ENCODE results near the gene DLGAP4.

Gene DLGAP4

GRCh38 chr20:36342331-36343120 is 36.4 kb downstream of the DLGAP4 start:
- 89 to 91% methylated on average over 8 of the region's 8 CpGs for WGBS, 2 experiments
- Histone ChIP-seq H3K4me3 (ENCODE audit: insufficient read depth, low read depth, low read length) (no peak overlapping the region), H3K36me3 (ENCODE audit: control insufficient read depth, insufficient read depth, low read length) (no peaks in the 10 kb centered on the region), H3K4me1 (ENCODE audit: control insufficient read depth, insufficient read depth, low read length) (no peaks in the 10 kb centered on the region), H3K9me3 (ENCODE audit: control insufficient read depth, low read length) (no peaks in the 10 kb centered on the region), H3K27me3 (ENCODE audit: control insufficient read depth, insufficient read depth, low read length, poor library complexity, severe bottlenecking) (no peaks in the 10 kb centered on the region), H3K27ac (ENCODE audit: insufficient read depth, low read depth, low read length, poor library complexity, severe bottlenecking) (no peak overlapping the region)

DNA sequence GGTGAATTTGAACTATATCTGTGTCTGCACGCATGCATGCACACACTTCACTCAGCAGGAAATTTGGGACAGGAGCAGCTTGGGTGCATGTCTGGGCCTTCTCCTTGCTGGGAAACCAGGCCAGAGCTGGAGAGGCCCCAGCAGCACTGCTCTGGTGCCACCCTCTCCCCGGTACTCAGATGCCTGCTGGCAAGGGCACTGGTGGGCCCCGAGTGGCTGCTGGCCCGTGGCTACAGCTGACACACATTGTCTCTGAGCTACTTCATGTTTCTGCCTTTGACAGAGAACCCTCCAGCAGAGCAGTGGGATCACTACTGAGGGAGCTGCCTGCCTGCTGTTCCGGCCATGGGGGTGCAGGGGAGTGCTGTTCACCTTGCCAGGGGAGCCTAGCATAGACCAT is 37.5 kb downstream of the DLGAP4 start:
- Histone ChIP-seq H3K4me3 (ENCODE audit: insufficient read depth, low read depth, low read length) (no peak overlapping the region), H3K36me3 (ENCODE audit: control insufficient read depth, insufficient read depth, low read length) (no peaks in the 10 kb centered on the region), H3K27ac (ENCODE audit: insufficient read depth, low read depth, low read length, poor library complexity, severe bottlenecking) (no peak overlapping the region), H3K4me1 (ENCODE audit: control insufficient read depth, insufficient read depth, low read length) (no peaks in the 10 kb centered on the region), H3K9me3 (ENCODE audit: control insufficient read depth, low read length) (no peaks in the 10 kb centered on the region), H3K27me3 (ENCODE audit: control insufficient read depth, insufficient read depth, low read length, poor library complexity, severe bottlenecking) (no peaks in the 10 kb centered on the region)
- 85 to 90% methylated on average over 5 of the region's 5 CpGs for WGBS, 2 experiments

GRCh38 chr20:36344517-36345132 is 38.5 kb downstream of the DLGAP4 start:
- Histone ChIP-seq H3K4me1 (ENCODE audit: control insufficient read depth, insufficient read depth, low read length) (no peaks in the 10 kb centered on the region), H3K27ac (ENCODE audit: insufficient read depth, low read depth, low read length, poor library complexity, severe bottlenecking) (no peak overlapping the region), H3K27me3 (ENCODE audit: control insufficient read depth, insufficient read depth, low read length, poor library complexity, severe bottlenecking) (no peaks in the 10 kb centered on the region), H3K4me3 (ENCODE audit: insufficient read depth, low read depth, low read length) (no peak overlapping the region), H3K36me3 (ENCODE audit: control insufficient read depth, insufficient read depth, low read length) (no peaks in the 10 kb centered on the region), H3K9me3 (ENCODE audit: control insufficient read depth, low read length) (no peaks in the 10 kb centered on the region)
- WGBS, 2 experiments = 37 to 39% methylated on average over 4 of the region's 4 CpGs

- 94 to 95% methylated on average over 3 of the region's 3 CpGs for WGBS, 2 experiments
- H3K4me1 ChIP-seq (ENCODE audit: control insufficient read depth, insufficient read depth, low read length) = no peaks in the 10 kb centered on the region
- no peaks in the 10 kb centered on the region for H3K9me3 ChIP-seq (ENCODE audit: control insufficient read depth, low read length)
- H3K4me3 ChIP-seq (ENCODE audit: insufficient read depth, low read depth, low read length) = no peak overlapping the region
- no peaks in the 10 kb centered on the region for H3K27me3 ChIP-seq (ENCODE audit: control insufficient read depth, insufficient read depth, low read length, poor library complexity, severe bottlenecking)
- H3K27ac ChIP-seq (ENCODE audit: insufficient read depth, low read depth, low read length, poor library complexity, severe bottlenecking) = no peak overlapping the region
- no peaks in the 10 kb centered on the region for H3K36me3 ChIP-seq (ENCODE audit: control insufficient read depth, insufficient read depth, low read length)
These were observed 40.1 kb downstream of the DLGAP4 start for GRCh38 chr20:36346256-36346655.

- Histone ChIP-seq H3K36me3 (ENCODE audit: control insufficient read depth, insufficient read depth, low read length) (no peaks in the 10 kb centered on the region), H3K9me3 (ENCODE audit: control insufficient read depth, low read length) (no peaks in the 10 kb centered on the region), H3K27me3 (ENCODE audit: control insufficient read depth, insufficient read depth, low read length, poor library complexity, severe bottlenecking) (no peaks in the 10 kb centered on the region), H3K27ac (ENCODE audit: insufficient read depth, low read depth, low read length, poor library complexity, severe bottlenecking) (no peak overlapping the region), H3K4me3 (ENCODE audit: insufficient read depth, low read depth, low read length) (no peak overlapping the region), H3K4me1 (ENCODE audit: control insufficient read depth, insufficient read depth, low read length) (peaks cover 9% of the 10 kb centered on the region)
- WGBS, 2 experiments = 92 to 94% methylated on average over 15 to 16 of the region's 16 CpGs
These were observed 43.4 kb downstream of the DLGAP4 start for GRCh38 chr20:36349384-36350170.

- Histone ChIP-seq H3K27ac (ENCODE audit: insufficient read depth, low read depth, low read length, poor library complexity, severe bottlenecking) (no peak overlapping the region), H3K4me1 (ENCODE audit: control insufficient read depth, insufficient read depth, low read length) (peaks cover 9% of the 10 kb centered on the region), H3K9me3 (ENCODE audit: control insufficient read depth, low read length) (no peaks in the 10 kb centered on the region), H3K27me3 (ENCODE audit: control insufficient read depth, insufficient read depth, low read length, poor library complexity, severe bottlenecking) (no peaks in the 10 kb centered on the region), H3K36me3 (ENCODE audit: control insufficient read depth, insufficient read depth, low read length) (no peaks in the 10 kb centered on the region), H3K4me3 (ENCODE audit: insufficient read depth, low read depth, low read length) (no peak overlapping the region)
- 95 to 100% methylated on average over 1 of the region's 1 CpG for WGBS, 2 experiments
These were observed 44.3 kb downstream of the DLGAP4 start for GRCh38 chr20:36350439-36350838.

- 95 to 96% methylated on average over 6 of the region's 6 CpGs for WGBS, 2 experiments
- no peaks in the 10 kb centered on the region for H3K9me3 ChIP-seq (ENCODE audit: control insufficient read depth, low read length)
- no peaks in the 10 kb centered on the region for H3K27me3 ChIP-seq (ENCODE audit: control insufficient read depth, insufficient read depth, low read length, poor library complexity, severe bottlenecking)
- peaks cover 9% of the 10 kb centered on the region for H3K4me1 ChIP-seq (ENCODE audit: control insufficient read depth, insufficient read depth, low read length)
- no peak overlapping the region for H3K4me3 ChIP-seq (ENCODE audit: insufficient read depth, low read depth, low read length)
- no peak overlapping the region for H3K27ac ChIP-seq (ENCODE audit: insufficient read depth, low read depth, low read length, poor library complexity, severe bottlenecking)
- no peaks in the 10 kb centered on the region for H3K36me3 ChIP-seq (ENCODE audit: control insufficient read depth, insufficient read depth, low read length)
These were observed 45.8 kb downstream of the DLGAP4 start for GRCh38 chr20:36351937-36352336.

DNA sequence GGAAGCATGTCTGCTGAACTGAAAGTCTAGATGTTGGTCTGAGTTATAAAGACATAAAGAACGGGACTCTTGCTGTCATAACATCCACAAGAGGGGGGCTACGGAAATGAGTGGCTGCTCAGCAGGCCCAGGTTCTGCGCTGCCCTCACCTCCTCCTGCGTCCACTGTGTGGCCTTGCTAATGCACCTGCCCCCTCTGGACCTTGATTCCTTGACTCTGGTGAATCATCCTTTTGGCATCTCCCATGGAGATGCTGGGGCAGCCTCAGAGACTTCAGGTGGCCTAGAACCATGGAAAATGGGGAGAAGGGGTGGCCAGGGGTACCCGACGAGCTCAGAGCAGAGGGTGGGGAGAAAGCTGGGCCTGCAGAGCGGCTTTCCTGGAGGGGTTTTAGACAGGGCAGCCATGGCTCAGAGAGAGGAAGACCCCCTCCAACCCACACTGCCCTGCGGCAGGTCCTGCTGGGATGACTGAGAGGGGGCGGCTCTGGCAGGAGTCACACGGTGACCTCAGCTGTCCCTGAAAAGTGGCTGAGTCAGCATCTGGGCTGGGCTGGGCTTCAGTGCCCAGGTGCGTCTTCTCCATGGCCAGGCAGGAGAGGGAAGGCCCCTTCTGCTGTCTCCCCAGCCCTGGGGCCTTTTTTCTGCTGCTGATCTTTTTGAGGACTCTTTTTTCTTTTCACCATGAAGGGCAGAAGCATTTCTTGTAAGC is 46.9 kb downstream of the DLGAP4 start:
- Histone ChIP-seq H3K9me3 (ENCODE audit: control insufficient read depth, low read length) (no peaks in the 10 kb centered on the region), H3K4me3 (ENCODE audit: insufficient read depth, low read depth, low read length) (no peak overlapping the region), H3K27ac (ENCODE audit: insufficient read depth, low read depth, low read length, poor library complexity, severe bottlenecking) (no peak overlapping the region), H3K36me3 (ENCODE audit: control insufficient read depth, insufficient read depth, low read length) (no peaks in the 10 kb centered on the region), H3K27me3 (ENCODE audit: control insufficient read depth, insufficient read depth, low read length, poor library complexity, severe bottlenecking) (no peaks in the 10 kb centered on the region), H3K4me1 (ENCODE audit: control insufficient read depth, insufficient read depth, low read length) (peaks cover 9% of the 10 kb centered on the region)
- 69 to 72% methylated on average over 11 of the region's 11 CpGs for WGBS, 2 experiments

GRCh38 chr20:36353740-36354139 is 47.6 kb downstream of the DLGAP4 start:
- Histone ChIP-seq H3K4me3 (ENCODE audit: insufficient read depth, low read depth, low read length) (no peak overlapping the region), H3K27me3 (ENCODE audit: control insufficient read depth, insufficient read depth, low read length, poor library complexity, severe bottlenecking) (no peaks in the 10 kb centered on the region), H3K4me1 (ENCODE audit: control insufficient read depth, insufficient read depth, low read length) (peaks cover 9% of the 10 kb centered on the region), H3K36me3 (ENCODE audit: control insufficient read depth, insufficient read depth, low read length) (no peaks in the 10 kb centered on the region), H3K27ac (ENCODE audit: insufficient read depth, low read depth, low read length, poor library complexity, severe bottlenecking) (no peak overlapping the region), H3K9me3 (ENCODE audit: control insufficient read depth, low read length) (no peaks in the 10 kb centered on the region)
- 66 to 68% methylated on average over 9 of the region's 9 CpGs for WGBS, 2 experiments
